GM19463 (cell line): ENCODE measurements around the gene PRRX2.
"Not testable (repeated sequence)": the region's sequence is repeated elsewhere in the genome, so short reads cannot be mapped to it uniquely, and the experiment has no call there.

Experiments used
- ATAC-seq: cut with Tn5 transposase; IDR thresholded peaks from one replicate; pipeline ENCODE4 v1.9.1; 2021; ENCODE audit warnings: mild to moderate bottlenecking, moderate library complexity; ENCODE audit not compliant: unreplicated experiment

PRRX2 gene

DNA sequence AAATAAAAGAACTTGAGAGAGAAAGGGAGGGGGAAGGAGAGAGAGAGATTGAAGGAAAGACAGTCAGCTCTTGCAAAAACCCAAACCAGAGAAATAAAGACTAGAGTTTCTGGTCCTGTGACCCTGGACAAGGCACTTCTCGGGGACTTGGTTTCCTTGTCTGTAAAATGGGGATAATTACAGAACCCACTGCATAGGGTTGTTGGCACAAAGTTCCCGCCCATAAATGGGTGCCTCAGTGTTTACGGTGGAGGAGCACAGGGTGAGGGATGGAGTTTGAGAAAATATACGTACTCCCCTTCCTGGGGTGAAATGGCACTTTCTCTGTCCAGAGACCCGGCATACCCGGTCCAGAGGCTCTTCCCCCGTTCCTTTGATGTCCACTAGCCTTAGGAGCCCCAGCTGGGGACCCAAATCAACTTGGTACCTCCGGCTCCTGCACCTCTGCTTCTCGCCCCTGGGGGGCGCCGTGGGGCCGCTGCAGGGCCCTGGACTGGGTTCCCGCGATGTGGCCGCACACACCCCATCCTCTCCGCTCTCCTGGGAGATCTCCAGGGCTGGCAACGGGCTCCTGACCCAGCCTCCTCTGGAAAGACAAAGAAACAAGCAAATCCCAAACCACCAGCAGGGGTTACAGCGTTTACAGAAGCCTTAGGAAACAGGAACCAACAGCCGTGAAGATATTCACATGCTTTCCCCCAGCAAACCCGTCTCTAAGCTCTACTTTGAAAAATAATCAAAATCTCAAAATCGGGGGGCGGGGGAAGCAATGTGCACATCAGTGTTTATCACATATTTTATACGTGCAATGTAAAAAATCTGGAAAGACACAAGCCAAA, 61.1 kb downstream of the PRRX2 start:
- ATAC-seq = no peak

DNA sequence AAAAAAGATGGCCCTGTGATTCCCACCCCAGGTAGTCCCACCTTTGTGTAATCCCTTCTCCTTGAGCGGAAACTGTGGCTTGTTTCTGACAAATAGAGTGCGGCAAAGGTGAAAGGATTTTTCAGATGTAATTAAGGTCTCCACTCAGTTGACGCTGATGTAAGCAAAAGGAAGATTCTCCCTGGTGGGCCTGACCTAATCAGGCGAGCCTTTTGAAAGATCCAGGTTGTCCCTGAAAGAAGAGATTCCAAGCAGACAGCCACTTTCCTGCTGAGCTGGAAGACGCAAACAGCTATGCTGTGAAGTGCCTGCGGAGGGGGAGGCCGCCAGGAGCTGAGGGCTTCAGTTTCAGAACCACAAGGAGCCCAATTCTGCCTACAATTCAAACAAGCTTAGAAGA, 63.3 kb downstream of the PRRX2 start:
- ATAC-seq = no peak

DNA sequence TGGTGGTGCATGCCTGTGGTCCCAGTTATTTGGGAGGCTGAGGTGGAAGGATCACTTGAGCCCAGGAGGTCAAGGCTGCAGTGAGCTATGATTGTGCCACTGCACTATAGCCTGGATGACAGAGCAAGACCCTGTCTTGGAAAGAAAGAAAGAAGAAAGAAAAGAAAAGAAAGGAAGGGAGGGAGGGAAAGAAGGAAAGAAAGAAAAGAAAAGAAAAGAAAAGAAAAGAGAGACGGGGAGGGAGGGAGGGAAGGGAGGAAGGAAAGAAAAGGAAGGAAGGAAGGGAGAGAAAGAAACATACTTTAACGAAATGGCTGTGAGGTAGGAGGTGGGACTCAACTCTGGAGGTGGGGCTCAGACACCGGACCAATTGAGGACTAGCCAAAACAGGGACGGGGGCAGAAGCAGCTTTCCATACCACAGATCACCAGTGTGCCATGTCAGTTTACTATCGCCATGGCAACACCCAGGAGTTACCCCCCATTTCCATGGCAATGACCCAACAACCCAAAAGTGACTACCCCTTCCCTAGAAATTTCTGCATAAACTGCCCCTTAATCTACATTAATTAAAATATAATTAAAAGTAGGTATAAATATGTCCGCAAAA, 66.1 kb downstream of the PRRX2 start:
- ATAC-seq = no peak

GRCh38 chr9:129732100-129732499, 66.7 kb downstream of the PRRX2 start:
- no peak for ATAC-seq

DNA sequence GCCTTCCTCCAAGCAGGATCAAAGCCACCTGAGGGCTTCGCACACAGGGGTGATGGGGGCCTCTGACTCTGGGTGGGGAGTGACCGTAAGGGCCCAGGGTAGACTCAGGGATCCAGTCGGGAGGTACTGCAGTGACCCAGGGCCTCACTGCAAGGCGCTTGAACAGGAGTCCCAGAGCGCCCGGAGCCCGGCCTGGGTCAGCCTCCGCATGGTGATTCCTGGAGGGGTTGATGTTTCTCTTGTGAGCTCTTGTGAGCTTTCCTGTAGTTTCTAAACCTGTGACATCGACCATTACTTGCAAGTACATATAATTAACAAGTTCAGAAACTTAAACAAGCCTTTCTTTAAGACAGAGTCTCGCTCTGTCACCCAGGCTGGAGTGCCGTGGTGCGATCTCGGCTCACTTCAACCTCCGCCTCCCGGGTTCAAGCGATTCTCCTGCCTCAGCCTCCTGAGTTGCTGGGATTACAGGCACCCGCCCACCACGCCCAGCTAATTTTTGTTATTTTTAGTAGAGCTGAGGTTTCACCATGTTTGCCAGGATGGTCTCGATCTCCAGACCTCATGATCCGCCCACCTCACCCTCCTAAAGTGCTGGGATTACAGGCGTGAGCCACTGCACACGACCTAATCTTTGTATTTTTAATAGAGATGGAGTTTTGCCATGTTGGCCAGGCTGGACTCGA, 67.6 kb downstream of the PRRX2 start:
- no peak for ATAC-seq

DNA sequence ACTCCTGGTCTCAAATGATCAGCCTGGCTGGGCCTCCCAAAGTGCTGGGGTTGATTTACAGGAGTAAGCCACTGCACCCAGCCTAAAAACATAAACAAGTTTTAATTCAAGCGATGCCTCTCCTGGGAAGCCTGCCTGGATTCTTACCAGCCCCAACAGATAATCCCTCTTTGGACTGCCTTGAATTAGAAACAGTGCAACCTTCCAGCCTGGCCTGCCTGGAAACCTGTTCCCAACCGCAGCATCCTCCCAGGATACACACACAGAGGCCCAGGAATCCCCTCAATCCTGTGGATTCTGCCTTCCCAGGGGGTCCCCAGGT, 68.1 kb downstream of the PRRX2 start:
- ATAC-seq = no peak

DNA sequence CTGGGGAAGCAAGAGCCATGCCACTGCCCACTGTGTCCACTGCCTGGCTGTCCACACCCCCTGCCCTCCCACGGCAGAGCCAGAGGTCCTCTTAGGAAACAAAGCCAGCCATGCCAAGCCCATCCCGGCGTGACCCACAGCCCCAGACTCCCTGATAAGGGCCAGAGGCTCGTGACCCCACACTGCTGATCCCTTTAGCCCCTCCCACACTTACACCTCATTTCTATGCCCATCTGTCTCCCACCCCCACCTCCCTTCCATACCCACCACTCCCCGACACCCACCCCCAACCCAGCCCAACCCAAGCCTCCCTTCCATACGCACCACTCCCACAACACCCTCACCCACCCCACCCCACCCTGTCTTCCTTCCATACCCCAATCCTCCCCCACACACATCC, 70.1 kb downstream of the PRRX2 start:
- no peak for ATAC-seq

DNA sequence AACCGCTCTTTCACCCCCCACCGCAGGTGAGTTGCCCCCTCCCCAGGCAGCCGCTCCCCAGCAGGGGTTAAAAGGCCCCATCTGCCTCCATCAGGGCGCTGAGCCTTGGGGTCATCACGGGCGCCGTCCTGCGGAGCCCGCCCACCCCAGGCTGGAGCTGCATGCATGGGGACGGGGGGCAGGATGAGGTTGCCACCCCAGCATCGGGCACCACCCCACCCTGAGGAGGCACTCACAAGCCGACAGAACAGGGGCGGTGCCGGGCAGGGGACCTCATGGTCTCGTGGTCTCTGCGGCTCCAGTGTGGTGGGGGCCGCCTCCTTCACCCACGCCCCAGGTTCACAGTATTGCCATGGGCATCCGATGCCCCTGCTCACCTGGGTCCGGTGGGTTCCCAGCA, 70.9 kb downstream of the PRRX2 start:
- no peak for ATAC-seq

- ATAC-seq = no peak
These were observed 72.2 kb downstream of the PRRX2 start for GRCh38 chr9:129737479-129738274.

DNA sequence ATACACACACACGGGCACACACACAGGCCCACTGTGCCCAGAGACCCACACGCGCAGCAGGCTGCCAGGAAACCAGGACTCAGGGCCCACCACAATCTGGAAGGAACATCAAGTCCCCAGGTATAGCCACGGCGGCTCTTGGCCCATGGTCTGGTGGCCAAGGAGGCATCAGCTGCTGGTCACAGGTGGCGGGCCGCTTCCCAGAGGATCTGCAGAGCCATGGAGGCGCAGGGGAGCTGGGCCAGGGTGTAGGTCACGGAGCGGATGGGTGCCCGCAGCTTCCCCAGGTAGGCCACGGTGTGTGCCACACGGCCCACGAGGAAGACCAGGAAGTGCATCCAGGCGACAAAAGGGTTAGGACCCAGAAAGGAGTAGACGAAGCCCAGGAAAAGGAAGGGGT, 74.0 kb downstream of the PRRX2 start:
- no peak for ATAC-seq

DNA sequence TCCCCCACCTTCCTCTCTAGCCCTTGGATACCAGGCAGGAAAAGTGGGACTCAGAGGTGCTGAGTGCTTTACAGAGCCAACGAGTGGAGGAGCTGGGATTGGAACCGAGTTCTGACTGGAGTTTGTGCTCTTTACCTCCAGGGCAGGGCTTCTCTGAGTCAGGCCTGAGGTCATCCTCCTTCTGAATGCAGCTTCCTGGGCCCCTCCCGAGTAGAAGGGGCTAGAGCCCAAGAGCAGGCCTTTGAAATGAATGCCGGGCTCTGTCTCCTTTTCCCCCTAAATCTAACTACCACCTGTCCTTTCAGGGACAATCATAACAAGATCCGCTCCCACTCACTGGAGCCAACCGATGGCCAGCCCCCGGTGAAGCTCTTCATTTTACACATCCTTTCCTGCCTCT, 74.7 kb downstream of the PRRX2 start:
- no peak for ATAC-seq

GRCh38 chr9:129740666-129741464, 75.4 kb downstream of the PRRX2 start:
- ATAC-seq = no peak

DNA sequence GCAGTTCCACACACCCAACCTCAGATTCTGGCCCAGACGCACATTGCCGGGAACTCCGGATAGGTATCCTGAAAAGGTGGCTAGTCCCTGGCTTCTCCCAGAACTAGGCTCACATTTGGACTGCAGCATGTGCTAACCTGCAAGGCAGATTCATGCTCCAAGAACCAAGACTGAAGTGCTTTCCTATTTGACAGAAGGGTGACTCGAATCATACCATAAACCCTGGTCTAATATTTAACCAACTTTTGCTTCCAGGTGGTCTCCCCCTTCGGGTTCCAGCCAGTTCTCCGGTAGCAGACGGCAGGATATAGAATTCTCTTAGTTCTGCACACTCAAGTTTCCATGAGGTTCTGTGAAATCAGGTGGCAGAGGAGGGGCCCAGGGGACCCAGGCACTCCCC, 79.8 kb downstream of the PRRX2 start:
- ATAC-seq = no peak

GRCh38 chr9:129746092-129746777, 80.8 kb downstream of the PRRX2 start:
- ATAC-seq = no peak

GRCh38 chr9:129748249-129748648, 82.8 kb downstream of the PRRX2 start:
- ATAC-seq = no peak

GRCh38 chr9:129749052-129749451, 83.6 kb downstream of the PRRX2 start:
- ATAC-seq = not testable (repeated sequence)

- ATAC-seq = no peak
These were observed 84.1 kb downstream of the PRRX2 start for GRCh38 chr9:129749575-129749974.

DNA sequence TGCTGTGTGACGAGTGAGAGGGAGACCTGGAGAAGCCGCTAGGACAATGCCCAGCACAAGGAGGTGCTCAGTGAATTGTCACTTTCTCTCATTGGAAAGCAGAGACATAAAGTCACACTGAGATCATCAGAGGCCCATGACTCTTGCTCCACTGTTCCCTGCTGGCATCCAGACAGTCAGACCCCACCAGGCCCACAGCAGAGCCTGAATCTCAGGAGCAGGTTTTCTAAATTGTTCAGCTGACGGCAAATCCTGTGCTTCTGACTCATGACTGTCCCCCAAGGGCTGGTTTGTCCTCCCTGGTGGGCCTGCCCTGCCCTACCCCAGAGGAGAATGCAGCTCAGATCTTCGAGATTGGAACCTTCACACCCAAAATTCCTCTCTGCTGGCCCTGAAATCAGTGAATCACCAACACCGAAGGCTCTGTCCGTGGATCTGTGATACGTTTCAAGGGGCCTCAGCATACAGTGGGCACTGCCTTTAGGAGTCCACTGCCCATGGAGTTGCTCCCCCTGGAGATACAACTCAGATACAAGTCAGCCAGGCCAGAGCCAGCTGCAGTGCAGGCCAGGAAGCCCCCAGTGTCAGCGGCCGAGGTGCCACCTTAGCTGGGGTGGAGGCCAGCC, 84.7 kb downstream of the PRRX2 start:
- no peak for ATAC-seq
